NCI-H748 treated with DMSO at 0.1 percent for 48 hours (cell line): Measurements from ENCODE around the gene TMEM91.

ENCODE experiments used
- DNase-seq: peaks from one replicate; lab custom pipeline; 2025; lab: John Stamatoyannopoulos, UW

TMEM91 gene

DNA sequence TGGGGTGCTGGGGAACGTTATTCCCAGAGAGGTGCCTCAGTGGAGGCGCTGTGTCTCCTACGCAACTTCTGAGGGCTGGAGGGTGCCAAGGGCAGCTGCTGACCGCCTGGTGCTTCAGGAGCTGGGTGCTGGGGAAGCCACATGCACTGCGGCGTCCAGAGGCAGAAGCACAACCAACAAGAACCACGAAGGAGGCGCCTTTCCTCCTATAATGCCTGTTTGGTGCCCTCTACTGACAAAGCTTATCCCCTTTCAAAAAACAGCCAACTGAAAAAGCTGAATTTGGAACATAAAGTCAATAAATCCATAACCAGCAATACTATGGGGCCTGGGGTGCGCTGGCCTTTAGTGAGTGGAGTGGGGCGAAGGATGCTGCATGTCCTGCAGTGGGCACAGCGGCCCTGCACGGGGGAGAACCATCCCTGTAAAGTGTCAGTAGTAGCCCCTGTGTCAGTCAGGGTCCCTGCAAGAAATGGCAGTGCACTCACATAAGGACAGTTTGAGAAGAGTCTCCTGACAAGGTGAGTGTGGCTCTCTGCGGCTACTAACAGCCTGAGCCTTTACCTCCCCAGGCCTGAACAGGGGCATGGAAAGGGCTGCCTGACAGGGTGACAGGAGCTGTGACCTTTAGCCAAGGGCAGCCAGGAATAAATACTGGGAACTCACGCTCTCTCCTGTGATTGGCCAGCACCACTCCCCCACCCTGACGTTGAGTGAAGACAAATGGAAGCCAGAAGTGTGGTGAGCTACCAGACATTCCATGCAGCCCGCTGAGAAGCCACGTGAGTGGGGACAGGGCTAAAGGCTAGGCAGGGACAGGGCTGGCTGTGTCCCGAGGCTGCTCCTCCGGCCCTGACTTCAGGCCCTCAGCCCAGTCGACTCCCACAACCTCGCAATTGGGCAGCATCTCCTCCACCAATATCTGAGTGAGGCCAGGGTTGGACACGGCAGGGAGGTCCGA is 55.4 kb downstream of the TMEM91 start:
- DNase-seq: no peak

- no peak for DNase-seq
These were observed 56.8 kb downstream of the TMEM91 start for GRCh38 chr19:41433171-41433570.
